NCI-H2227 (cell line): ENCODE results near the gene OR8K1.

ENCODE experiments used
- DNase-seq: peaks from one replicate; lab custom pipeline; 2025; ENCODE audit not compliant: unreplicated experiment; lab: John Stamatoyannopoulos, UW

Gene OR8K1

GRCh38 chr11:56345739-56346138, at the start of gene OR8K1:
OR8K1 (plus strand) TSS chr11:56346039; CDS start chr11:56346039, 0 bp downstream.
- DNase-seq: no peak

DNA sequence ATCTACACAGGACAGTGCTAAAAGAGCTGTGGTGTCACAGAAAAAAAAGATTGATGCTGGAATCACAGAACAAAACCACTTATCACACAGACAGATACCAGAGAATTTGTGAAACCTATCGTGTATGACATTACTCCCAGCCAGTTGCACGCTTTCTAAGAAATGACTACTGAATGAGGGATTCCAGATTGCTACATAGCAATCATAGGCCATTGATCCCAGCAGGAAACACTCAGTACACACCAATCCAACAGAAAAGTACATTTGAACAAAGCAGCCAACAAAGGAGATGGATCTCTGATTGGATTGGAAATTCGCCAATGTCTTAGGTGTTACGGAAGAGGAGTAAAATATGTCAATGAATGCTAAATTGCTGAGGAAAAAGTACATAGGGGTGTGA, 48.9 kb upstream of the OR8K1 start:
- no peak for DNase-seq

DNA sequence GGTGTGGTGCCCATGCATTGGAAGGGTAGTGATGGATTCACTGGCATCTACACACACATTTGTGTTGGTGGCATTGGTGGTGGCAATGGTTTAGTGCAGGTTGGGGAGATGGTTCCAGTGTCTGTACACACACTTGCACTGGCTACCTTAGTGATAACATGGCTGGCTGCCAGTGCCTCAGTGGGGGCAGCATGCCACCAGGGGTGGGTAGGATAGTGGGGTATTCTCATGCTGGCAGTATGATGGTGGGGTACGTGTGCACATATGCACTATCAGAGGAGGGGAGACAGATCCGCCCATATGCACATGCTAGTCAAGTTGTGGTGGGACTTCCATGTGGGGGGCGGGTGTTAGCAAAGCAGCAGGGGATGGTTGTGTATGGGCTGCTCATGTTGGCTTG, 38.0 kb upstream of the OR8K1 start:
- no peak for DNase-seq

DNA sequence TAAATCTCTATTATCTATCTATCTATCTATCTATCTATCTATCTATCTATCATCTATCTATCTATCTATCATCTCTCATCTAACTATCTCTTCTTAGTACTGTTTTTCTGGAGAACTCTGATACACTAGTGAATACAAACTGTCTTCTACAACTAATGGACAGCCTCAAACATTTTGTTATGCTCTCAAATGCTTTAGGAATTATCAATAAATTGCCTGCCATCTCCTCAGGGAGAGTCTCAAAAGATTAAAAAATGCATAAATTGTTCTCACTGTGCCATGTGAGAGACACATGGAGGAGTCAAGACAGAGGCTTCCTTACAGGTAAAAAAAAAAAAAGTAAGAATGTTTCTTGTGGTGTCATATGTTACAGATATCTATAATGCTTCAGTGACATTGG, 31.0 kb upstream of the OR8K1 start, which contains the start of gene OR8K3:
OR8K3 (plus strand) TSS at position 301 of the 400 bp plus-strand sequence. CDS start 3,163 bp downstream, outside the sequence.
- DNase-seq: no peak

- DNase-seq: no peak
Observed at GRCh38 chr11:56331861-56332491, 13.9 kb upstream of the OR8K1 start.

GRCh38 chr11:56333156-56333555, 12.7 kb upstream of the OR8K1 start:
- DNase-seq: no peak

GRCh38 chr11:56340289-56340688, 5.5 kb upstream of the OR8K1 start:
- DNase-seq: no peak

DNA sequence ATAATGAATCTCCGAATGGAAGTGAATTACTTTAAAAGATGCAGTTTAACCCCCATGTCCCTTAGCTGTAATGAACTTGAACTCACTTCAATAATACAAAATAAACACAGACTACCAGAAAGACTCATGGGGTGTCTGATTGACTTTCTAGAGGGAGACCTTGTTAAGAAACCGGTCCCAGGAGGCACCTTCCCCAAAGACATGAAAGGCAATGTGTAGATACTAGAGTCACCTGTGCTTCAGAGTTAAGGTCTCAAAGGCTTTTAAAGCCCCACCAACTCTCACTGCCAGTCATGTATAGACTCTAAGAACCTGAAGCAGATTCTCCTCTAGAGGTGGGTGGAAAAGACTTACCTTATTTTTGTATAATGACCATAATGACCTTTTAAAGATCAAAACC, 8.2 kb downstream of the OR8K1 start, which contains the start of gene OR8J1:
OR8J1 (plus strand) TSS at position 301 of the 400 bp plus-strand sequence. CDS start 5,956 bp downstream, outside the sequence.
- DNase-seq: no peak

DNA sequence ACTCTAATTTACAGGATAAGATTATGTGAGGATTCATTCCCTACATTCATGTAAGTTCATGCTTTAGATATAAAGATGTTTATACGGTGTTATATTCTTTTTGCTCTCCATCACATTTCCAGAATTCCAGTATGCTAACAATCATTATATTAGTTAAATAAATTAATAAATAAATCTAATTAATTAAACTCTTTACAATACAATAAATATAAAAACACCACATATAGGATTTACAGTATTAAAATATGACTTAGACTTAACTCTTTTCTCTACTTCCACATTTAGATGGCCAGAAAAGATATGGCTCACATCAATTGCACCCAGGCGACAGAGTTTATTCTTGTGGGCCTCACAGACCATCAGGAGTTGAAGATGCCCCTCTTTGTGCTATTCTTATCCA, 29.5 kb downstream of the OR8K1 start, which contains the start of gene OR8U1:
OR8U1 (plus strand) TSS at position 301 of the 400 bp plus-strand sequence; CDS start at position 301, 0 bp downstream.
- DNase-seq: no peak

GRCh38 chr11:56380120-56380519, 34.3 kb downstream of the OR8K1 start:
- DNase-seq: no peak

GRCh38 chr11:56394381-56394780, 48.5 kb downstream of the OR8K1 start:
- no peak for DNase-seq

- DNase-seq: no peak
Observed at GRCh38 chr11:56396047-56396446, 50.2 kb downstream of the OR8K1 start.
